Fibroblast of lung (primary cell): ENCODE measurements around the gene LMO3.

Experiments
- CTCF ChIP-seq, 2 donors: IDR thresholded peaks in 1 of 2; conservative IDR thresholded peaks in 1 of 2; 1 replicate in 1 of 2; 2 replicates in 1 of 2; pipeline ENCODE4 v1.5.1; 2011 to 2012; ENCODE audit warnings: low read length in 2 of 2, control low read depth in 1 of 2, inconsistent platforms in 1 of 2, low read depth in 1 of 2, mild to moderate bottlenecking in 1 of 2
- EZH2 ChIP-seq: IDR thresholded peaks from 2 replicates; pipeline ENCODE4 v1.5.1; 2012; ENCODE audit warnings: low read length, control low read depth, mild to moderate bottlenecking; ENCODE audit errors: missing control alignments

- TF ChIP-seq EZH2 (no peak), CTCF (conservative IDR thresholded peaks at IDR 0.05 in 1 of 2, IDR thresholded peaks at IDR 0.05 in 1 of 2; ENCODE audit: low read depth in 1 of 2, low read length in 2 of 2) (no peak)
These were observed 96.6 kb downstream of the LMO3 start for GRCh38 chr12:16509411-16509810.
